Esophagus muscularis mucosa (tissue), 4 donors: Measurements from ENCODE around the gene MATN3. TPM values are rescaled to one million over a fixed set of nuclear protein-coding genes. Genes with fewer than 3 reads are reported as not detected.

Experiments used
- DNase-seq: peaks from one replicate; pipeline ENCODE4 v3.0.0-alpha.2; 2017; ENCODE audit errors: extremely low spot score
- H3K27ac ChIP-seq, 4 donors: fragments of 200-600 bp; sonication (generic); replicated peaks in 1 of 4; 1 replicate in 3 of 4; 2 replicates in 1 of 4; pipeline ENCODE4 v1.5.1; 2016 to 2019; ENCODE audit warnings: mild to moderate bottlenecking in 1 of 4
- H3K27me3 ChIP-seq, 4 donors: fragments of 200-600 bp; sonication (generic); one replicate each; pipeline versions ENCODE4 v1.5.1 to v1.6.0; 2016 to 2019
- H3K36me3 ChIP-seq, 4 donors: fragments of 200-600 bp; sonication (generic); one replicate each; pipeline ENCODE4 v1.5.1; 2016 to 2019
- H3K4me1 ChIP-seq, 4 donors: fragments of 200-600 bp; sonication (generic); one replicate each; pipeline ENCODE4 v1.5.1; 2016 to 2019
- H3K4me3 ChIP-seq, 4 donors: fragments of 200-600 bp; sonication (generic); 1 replicate in 2 of 4; 2 replicates in 2 of 4; pipeline ENCODE4 v1.5.1; 2016 to 2019; ENCODE audit warnings: mild to moderate bottlenecking in 4 of 4, moderate library complexity in 1 of 4
- H3K9me3 ChIP-seq, 4 donors: fragments of 200-600 bp; sonication (generic); 1 replicate in 3 of 4; 2 replicates in 1 of 4; pipeline ENCODE4 v1.5.1; 2016 to 2019
- CTCF ChIP-seq, 3 experiments: fragments of 200-600 bp in 2 of 3; fragments of 450-650 bp in 1 of 3; sonication (generic) in 2 of 3; IDR thresholded peaks; one replicate each; pipeline ENCODE4 v1.5.1; 2017 to 2019; ENCODE audit warnings: antibody characterized with exemption in 3 of 3, mild to moderate bottlenecking in 2 of 3, moderate library complexity in 1 of 3
- EP300 ChIP-seq: sonication (generic); formaldehyde crosslinking; IDR thresholded peaks from one replicate; pipeline ENCODE4 v1.6.1; 2017; ENCODE audit warnings: antibody characterized with exemption
- POLR2A ChIP-seq: fragments of 450-650 bp; IDR thresholded peaks from one replicate; pipeline ENCODE4 v1.6.1; 2017; ENCODE audit warnings: antibody characterized with exemption, moderate library complexity, mild to moderate bottlenecking, low read depth
- POLR2AphosphoS5 ChIP-seq, 2 donors: sonication (generic); formaldehyde crosslinking; IDR thresholded peaks; one replicate each; pipeline ENCODE4 v1.6.1; 2017; ENCODE audit warnings: antibody characterized with exemption in 2 of 2
- WGBS: methylation state at CpG from one replicate; pipeline ENCODE4 v1.1.5; 2018; 5-methylcytosine and 5-hydroxymethylcytosine counted together
- intact Hi-C: fragments of 100-400 bp; cut with DNase I; formaldehyde crosslinking; loops from one replicate; pipeline ENCODE4 v1.15.1; 2023
- total RNA-seq, 4 donors: library from RNA; depleted of rRNA; stranded (reverse); fragments of >200 nt; gene quantifications; one replicate each; pipeline versions ENCODE4 v1.1.0 to v1.2.1, GENCODE V29; 2016

The MATN3 gene
- total RNA-seq, 4 donors from 2014 or later: 0.66 to 1.3 (median 0.82) TPM

- no peaks in the 10 kb centered on the region for H3K27me3 ChIP-seq
These were observed 65.1 kb downstream of the MATN3 start for GRCh38 chr2:19947184-19947940.

GRCh38 chr2:19944205-19944845, 68.1 kb downstream of the MATN3 start:
- intact Hi-C loops: no loop called here
- no peak for TF ChIP-seq EP300
- no peaks in the 10 kb centered on the region for H3K9me3 ChIP-seq
- no peaks in the 10 kb centered on the region for H3K27me3 ChIP-seq
- DNase-seq: no peak
- 71% methylated on average over 2 of the region's 2 CpGs for WGBS
- H3K4me3 ChIP-seq: no peak overlapping the region
- no peak overlapping the region for H3K27ac ChIP-seq
- peaks cover 0 to 14% (median 0%) of the 10 kb centered on the region in 4 donors for H3K36me3 ChIP-seq
- peaks cover 0 to 10% (median 3%) of the 10 kb centered on the region in 4 donors for H3K4me1 ChIP-seq

More at GRCh38 chr2:19947184-19947940, 65.1 kb downstream of the MATN3 start:
- Histone ChIP-seq H3K4me3 (no peak overlapping the region), H3K4me1 (peaks cover 0 to 10% (median 4%) of the 10 kb centered on the region in 4 donors), H3K36me3 (peaks cover 0 to 18% (median 2%) of the 10 kb centered on the region in 4 donors), H3K27ac (no peak overlapping the region), H3K9me3 (no peaks in the 10 kb centered on the region)
- TF ChIP-seq CTCF (IDR thresholded peaks at IDR 0.05) (no peak), EP300 (no peak), POLR2AphosphoS5 (IDR thresholded peaks at IDR 0.05) (no peak), POLR2A (no peak)
- intact Hi-C loops: no loop called here
- WGBS: 82% methylated on average over 4 of the region's 4 CpGs
- no peak for DNase-seq

- WGBS: 55% methylated on average over 1 of the region's 1 CpG
- no peak for DNase-seq
These were observed 69.3 kb downstream of the MATN3 start for GRCh38 chr2:19943189-19943588.

GRCh38 chr2:19942199-19942598, 70.3 kb downstream of the MATN3 start:
- Histone ChIP-seq H3K36me3 (peaks cover 9 to 26% (median 10%) of the 10 kb centered on the region in 4 donors), H3K27ac (no peak overlapping the region)

More at GRCh38 chr2:19943189-19943588, 69.3 kb downstream of the MATN3 start:
- H3K36me3 ChIP-seq: peaks cover 0 to 17% (median under 1%) of the 10 kb centered on the region in 4 donors
- no peaks in the 10 kb centered on the region for H3K27me3 ChIP-seq
- no peaks in the 10 kb centered on the region for H3K9me3 ChIP-seq
- no peak overlapping the region for H3K27ac ChIP-seq
- TF ChIP-seq CTCF (IDR thresholded peaks at IDR 0.05): no peak
- no peak for TF ChIP-seq POLR2AphosphoS5 (IDR thresholded peaks at IDR 0.05)
- no peak for TF ChIP-seq POLR2A
- no peak for TF ChIP-seq EP300
- intact Hi-C loops: no loop called here
- H3K4me1 ChIP-seq: peaks cover 0 to 3% (median 0%) of the 10 kb centered on the region in 4 donors
- no peak overlapping the region for H3K4me3 ChIP-seq

More at GRCh38 chr2:19942199-19942598, 70.3 kb downstream of the MATN3 start:
- intact Hi-C loops: no loop called here
- no peak for TF ChIP-seq POLR2A
- no peak for TF ChIP-seq CTCF (IDR thresholded peaks at IDR 0.05)
- no peak for TF ChIP-seq EP300
- no peak for TF ChIP-seq POLR2AphosphoS5 (IDR thresholded peaks at IDR 0.05)
- peaks cover 0 to 3% (median 0%) of the 10 kb centered on the region in 4 donors for H3K4me1 ChIP-seq
- no peaks in the 10 kb centered on the region for H3K27me3 ChIP-seq
- DNase-seq: no peak
- no peaks in the 10 kb centered on the region for H3K9me3 ChIP-seq
- no peak overlapping the region for H3K4me3 ChIP-seq

Other genes starting within 250 kb of the MATN3 start
- 10 to 100 TPM in 2 of 4 donors, 1 to 10 TPM in 2; 8.1 to 12.5 (median 10.2) TPM for gene TTC32, start 110.7 kb downstream of the MATN3 start, total RNA-seq
- 10 to 100 TPM in 3 of 4 donors, 1 to 10 TPM in 1; 9.4 to 15.0 (median 12.3) TPM for gene WDR35, start 22.6 kb downstream of the MATN3 start, total RNA-seq
- gene LAPTM4A, start 39.0 kb upstream of the MATN3 start, total RNA-seq: 100 to 1,000 TPM; 154 to 215 (median 192) TPM
- gene SDC1, start 212.5 kb upstream of the MATN3 start, total RNA-seq: 1 to 10 TPM in 1 of 4 donors, under 1 TPM in 3; 0.33 to 1.6 (median 0.47) TPM